H9 (cell line): ENCODE data around the gene SAP25. TPM values are rescaled to one million over a fixed set of nuclear protein-coding genes. Genes with fewer than 3 reads are reported as not detected.

Source experiments
- DNase-seq: peaks from one replicate; pipeline ENCODE4 v3.0.0-alpha.2; 2017
- H2AFZ ChIP-seq: one replicate; pipeline ENCODE4 v1.6.1; 2013; ENCODE audit warnings: mild to moderate bottlenecking, low read length, control low read depth, moderate library complexity
- H2AK5ac ChIP-seq: 2 replicates; pipeline ENCODE4 v1.6.1; 2013; ENCODE audit warnings: low read length, control low read depth, mixed read lengths; ENCODE audit not compliant: insufficient read length
- H2BK120ac ChIP-seq: one replicate; pipeline ENCODE4 v1.6.1; 2013; ENCODE audit warnings: low read depth, mild to moderate bottlenecking, low read length, control low read depth, inconsistent platforms; ENCODE audit not compliant: poor library complexity, severe bottlenecking
- H2BK12ac ChIP-seq: 2 replicates; pipeline ENCODE4 v1.6.1; 2013; ENCODE audit warnings: low read length, control low read depth, mixed read lengths, low read depth; ENCODE audit not compliant: insufficient read length
- H2BK15ac ChIP-seq: 2 replicates; pipeline ENCODE4 v1.6.1; 2013; ENCODE audit warnings: low read depth, low read length, control low read depth
- H2BK20ac ChIP-seq: one replicate; pipeline ENCODE4 v1.6.1; 2013; ENCODE audit warnings: low read depth, mild to moderate bottlenecking, low read length, control low read depth, inconsistent platforms; ENCODE audit not compliant: poor library complexity, severe bottlenecking
- H2BK5ac ChIP-seq: 2 replicates; pipeline ENCODE4 v1.6.1; 2013; ENCODE audit warnings: low read length, control low read depth, mixed read lengths; ENCODE audit not compliant: insufficient read length
- H3K14ac ChIP-seq: 2 replicates; pipeline ENCODE4 v1.6.1; 2013; ENCODE audit warnings: low read length, control low read depth; ENCODE audit not compliant: insufficient read depth
- H3K18ac ChIP-seq: 2 replicates; pipeline ENCODE4 v1.6.1; 2013; ENCODE audit warnings: low read depth, mild to moderate bottlenecking, mixed read lengths, low read length, control low read depth; ENCODE audit not compliant: insufficient read length
- H3K23ac ChIP-seq: 2 replicates; pipeline ENCODE4 v1.6.1; 2013; ENCODE audit warnings: low read length, control low read depth, mixed read lengths, low read depth; ENCODE audit not compliant: insufficient read length
- H3K23me2 ChIP-seq: 2 replicates; pipeline ENCODE4 v1.6.1; 2013; ENCODE audit warnings: low read depth, mild to moderate bottlenecking, mixed read lengths, low read length, control low read depth; ENCODE audit not compliant: insufficient read length, poor library complexity, severe bottlenecking
- H3K27ac ChIP-seq: 2 replicates; pipeline ENCODE4 v1.5.1; 2013; ENCODE audit warnings: low read length, control low read depth, mixed read lengths, low read depth; ENCODE audit not compliant: insufficient read length
- H3K27me3 ChIP-seq: 2 replicates; pipeline ENCODE4 v1.6.1; 2013; ENCODE audit warnings: low read length, control low read depth, inconsistent platforms; ENCODE audit not compliant: insufficient read depth
- H3K4ac ChIP-seq: 2 replicates; pipeline ENCODE4 v1.6.1; 2013; ENCODE audit warnings: low read depth, mild to moderate bottlenecking, control low read depth, inconsistent platforms, low read length, moderate library complexity
- H3K4me1 ChIP-seq: 2 replicates; pipeline ENCODE4 v1.6.1; 2013; ENCODE audit warnings: low read length, control low read depth, inconsistent platforms; ENCODE audit not compliant: insufficient read depth
- H3K4me2 ChIP-seq: 2 replicates; pipeline ENCODE4 v1.6.1; 2013; ENCODE audit warnings: low read length, control low read depth, mixed read lengths; ENCODE audit not compliant: insufficient read length, insufficient read depth
- H3K56ac ChIP-seq: 2 replicates; pipeline ENCODE4 v1.6.1; 2013; ENCODE audit warnings: low read depth, mild to moderate bottlenecking, mixed read lengths, low read length, control low read depth; ENCODE audit not compliant: insufficient read length
- H3K79me1 ChIP-seq: 2 replicates; pipeline ENCODE4 v1.6.1; 2013; ENCODE audit warnings: low read depth, mild to moderate bottlenecking, moderate library complexity, low read length, control low read depth, inconsistent platforms; ENCODE audit not compliant: insufficient read depth, poor library complexity, severe bottlenecking
- H3K79me2 ChIP-seq: 2 replicates; pipeline ENCODE4 v1.6.1; 2013; ENCODE audit warnings: low read length, control low read depth, inconsistent platforms; ENCODE audit not compliant: insufficient read depth
- H3K9ac ChIP-seq: 2 replicates; pipeline ENCODE4 v1.6.1; 2013; ENCODE audit warnings: low read length, control low read depth, mixed read lengths; ENCODE audit not compliant: insufficient read length; ENCODE audit errors: extremely low read depth
- H3K9me3 ChIP-seq: one replicate; pipeline ENCODE4 v1.6.1; 2013; ENCODE audit warnings: low read depth, low read length, inconsistent platforms; ENCODE audit not compliant: control insufficient read depth
- H3T11ph ChIP-seq: one replicate; pipeline ENCODE4 v1.6.1; 2013; ENCODE audit warnings: mild to moderate bottlenecking, low read length, control low read depth, inconsistent platforms
- H4K20me1 ChIP-seq: one replicate; pipeline ENCODE4 v1.6.1; 2013; ENCODE audit not compliant: control insufficient read depth, insufficient read length, insufficient read depth
- H4K5ac ChIP-seq: 2 replicates; pipeline ENCODE4 v1.6.1; 2013; ENCODE audit warnings: low read depth, mild to moderate bottlenecking, mixed read lengths, low read length, control low read depth; ENCODE audit not compliant: insufficient read length
- H4K8ac ChIP-seq: replicated peaks from 2 replicates; pipeline ENCODE4 v1.6.1; 2013; ENCODE audit warnings: low read length, control low read depth, mixed read lengths, low read depth; ENCODE audit not compliant: insufficient read length
- H4K91ac ChIP-seq: 2 replicates; pipeline ENCODE4 v1.6.1; 2013; ENCODE audit warnings: low read depth, mild to moderate bottlenecking, moderate library complexity, mixed read lengths, low read length, control low read depth; ENCODE audit not compliant: insufficient read length
- H3K27ac Mint-ChIP-seq, 3 experiments: 2 replicates in 2 of 3; 3 replicates in 1 of 3; pipeline ENCODE4 v1.8.0; 2020 to 2021; ENCODE audit warnings: mixed read lengths in 3 of 3, mild to moderate bottlenecking in 1 of 3, moderate library complexity in 1 of 3
- H3K27me3 Mint-ChIP-seq: 2 replicates; pipeline ENCODE4 v1.8.0; 2021; ENCODE audit warnings: low read depth, mild to moderate bottlenecking, moderate library complexity, mixed read lengths
- H3K36me3 Mint-ChIP-seq, 3 experiments: 2 replicates in 2 of 3; 3 replicates in 1 of 3; pipeline ENCODE4 v1.8.0; 2020 to 2021; ENCODE audit warnings: low read depth in 3 of 3, mixed read lengths in 3 of 3; ENCODE audit not compliant: insufficient read depth in 1 of 3
- H3K4me1 Mint-ChIP-seq, 2 experiments: 2 replicates each; pipeline ENCODE4 v1.8.0; 2020; ENCODE audit warnings: mixed read lengths in 2 of 2
- H3K4me3 Mint-ChIP-seq, 2 experiments: 2 replicates in 1 of 2; 3 replicates in 1 of 2; pipeline ENCODE4 v1.8.0; 2020 to 2021; ENCODE audit warnings: mild to moderate bottlenecking in 2 of 2, mixed read lengths in 2 of 2, moderate library complexity in 1 of 2
- H3K9me3 Mint-ChIP-seq, 2 experiments: 2 replicates in 1 of 2; 3 replicates in 1 of 2; pipeline ENCODE4 v1.8.0; 2020; ENCODE audit warnings: mild to moderate bottlenecking in 2 of 2, mixed read lengths in 2 of 2, moderate library complexity in 1 of 2
- CTCF ChIP-seq: fragments of 200-600 bp; sonication (generic); conservative IDR thresholded peaks from 3 replicates; pipeline ENCODE4 v1.8.0; 2021; ENCODE audit warnings: antibody characterized with exemption, mild to moderate bottlenecking
- WGBS: extraction: QIAGEN DNeasy Blood & Tissue Kit; methylation state at CpG from one replicate; pipeline ENCODE4 v1.1.7; 2013; ENCODE audit warnings: missing lambda C conversion rate, low lambda C conversion rate, mixed read lengths; ENCODE audit not compliant: insufficient read length; ENCODE audit errors: extremely low coverage; 5-methylcytosine and 5-hydroxymethylcytosine counted together
- total RNA-seq: library from RNA; stranded (reverse); gene quantifications from 2 replicates; pipeline ENCODE4 v1.2.1, GENCODE V29; 2021

SAP25 gene
- total RNA-seq, 1 experiment from 2014 or later, result 4.2 TPM

GRCh38 chr7:100580466-100581283, 7.0 kb upstream of the SAP25 start:
- Histone ChIP-seq H4K20me1 (no peaks in the 10 kb centered on the region), H2BK20ac (no peak overlapping the region), H3K79me1 (no peaks in the 10 kb centered on the region), H2BK5ac (no peak overlapping the region), H3K27ac (no peak overlapping the region), H2BK12ac (no peak overlapping the region), H3K27me3 (no peaks in the 10 kb centered on the region), H3K14ac (no peak overlapping the region), H3K79me2 (no peaks in the 10 kb centered on the region), H3K9ac (no peak overlapping the region), H2BK120ac (no peak overlapping the region), H2AK5ac (no peak overlapping the region), H4K8ac (no peak overlapping the region), H3K23ac (no peak overlapping the region), H3K4me1 (peaks cover 4% of the 10 kb centered on the region; the same call in 1 of the 2 replicates), H3K4me2 (no peak overlapping the region), H4K5ac (no peak overlapping the region), H4K91ac (no peak overlapping the region), H2BK15ac (no peak overlapping the region), H3K9me3 (no peaks in the 10 kb centered on the region), H3K23me2 (peaks cover 8% of the 10 kb centered on the region), H3K18ac (no peak overlapping the region), H3T11ph (no peak overlapping the region), H2AFZ (no peak overlapping the region), H3K4ac (no peak overlapping the region), H3K56ac (no peak overlapping the region)
- no peak for TF ChIP-seq CTCF
- H3K9me3 Mint-ChIP-seq, result no peaks in the 10 kb centered on the region
- H3K36me3 Mint-ChIP-seq, result peaks cover 13 to 25% (median 23%) of the 10 kb centered on the region in 3 experiments; a peak in 6 of 7 replicates
- no peak for DNase-seq
- H3K4me1 Mint-ChIP-seq, result peaks cover 22 to 25% of the 10 kb centered on the region in 2 experiments
- WGBS, result 100% methylated on average over 2 of the region's 11 CpGs
- H3K4me3 Mint-ChIP-seq, result no peak overlapping the region
- no peak overlapping the region; a peak in 1 of 7 replicates for H3K27ac Mint-ChIP-seq
- no peaks in the 10 kb centered on the region for H3K27me3 Mint-ChIP-seq
